ENCODE measurements around the gene ZNF526.

Gene ZNF526

DNA sequence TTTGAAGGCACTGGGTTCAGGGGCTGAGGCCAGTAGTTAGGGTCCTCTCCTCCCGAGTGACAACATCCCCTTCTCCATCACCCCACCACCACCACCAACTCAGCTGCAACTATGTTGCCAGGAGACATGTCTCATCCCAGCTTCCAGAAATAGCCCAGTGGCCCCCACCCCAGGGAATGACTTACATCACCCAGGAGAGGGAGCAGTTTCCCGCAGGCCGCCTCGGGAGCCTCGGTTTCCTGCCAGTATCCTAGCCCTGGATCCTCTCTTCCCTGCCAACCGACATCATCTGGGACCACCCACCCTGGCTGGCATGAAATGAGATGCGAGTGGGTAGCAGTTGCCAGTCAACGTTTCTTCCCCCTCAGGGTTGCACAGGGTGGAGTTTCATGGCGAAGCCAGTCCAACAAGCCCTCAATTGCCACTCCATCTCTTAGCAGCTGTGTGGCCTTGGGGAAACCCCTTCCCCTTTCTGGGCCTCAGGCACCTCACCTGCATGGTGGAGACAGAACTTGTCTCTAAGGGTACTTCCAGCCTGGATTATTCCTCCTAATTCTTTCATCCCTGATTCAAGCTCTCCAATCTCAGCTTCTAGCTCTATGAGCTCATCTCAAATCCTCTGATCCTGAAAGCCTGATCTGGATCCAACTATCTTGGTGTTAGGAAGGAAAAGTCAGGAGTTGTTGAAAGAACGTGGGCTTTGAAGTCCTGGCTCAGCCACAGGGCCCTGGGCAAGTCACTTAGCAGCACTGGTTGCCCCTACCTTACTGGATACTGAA, 26.2 kb downstream of the ZNF526 start:
- DNase-seq (ENCODE audit: low read depth in 1 of 2, low spot score in 1 of 2): no peak

GRCh38 chr19:42246922-42247639, 27.0 kb downstream of the ZNF526 start:
- no peak for DNase-seq (ENCODE audit: low read depth in 1 of 2, low spot score in 1 of 2)

DNA sequence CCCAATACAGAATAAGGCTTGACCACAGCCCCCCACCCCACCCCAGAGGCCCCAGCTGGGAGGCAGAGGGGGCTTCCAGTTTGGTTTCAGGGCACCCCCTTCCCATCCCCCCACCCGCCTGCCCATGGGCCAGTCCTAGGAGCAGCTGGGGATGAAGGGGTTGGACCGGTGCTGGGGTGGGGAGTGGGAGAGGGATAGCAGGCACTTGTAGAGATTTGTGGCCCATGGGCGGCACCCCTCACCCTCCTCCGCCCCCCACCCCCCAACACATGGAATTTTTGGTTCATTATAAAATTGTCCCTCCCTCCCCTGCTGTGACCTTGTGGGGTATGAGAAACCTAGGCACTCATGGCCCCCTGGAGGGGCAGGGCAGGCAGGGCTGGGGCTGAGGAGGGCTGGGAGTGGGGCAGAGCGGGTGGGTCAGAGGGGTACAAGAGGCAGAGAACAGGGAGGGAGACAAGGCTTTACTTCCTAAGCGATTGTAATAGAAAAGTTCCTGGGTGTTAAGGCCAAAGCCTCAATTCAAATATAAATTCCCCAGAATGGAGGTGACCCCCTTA, 27.6 kb downstream of the ZNF526 start:
- no peak for DNase-seq (ENCODE audit: low read depth in 1 of 2, low spot score in 1 of 2)

DNA sequence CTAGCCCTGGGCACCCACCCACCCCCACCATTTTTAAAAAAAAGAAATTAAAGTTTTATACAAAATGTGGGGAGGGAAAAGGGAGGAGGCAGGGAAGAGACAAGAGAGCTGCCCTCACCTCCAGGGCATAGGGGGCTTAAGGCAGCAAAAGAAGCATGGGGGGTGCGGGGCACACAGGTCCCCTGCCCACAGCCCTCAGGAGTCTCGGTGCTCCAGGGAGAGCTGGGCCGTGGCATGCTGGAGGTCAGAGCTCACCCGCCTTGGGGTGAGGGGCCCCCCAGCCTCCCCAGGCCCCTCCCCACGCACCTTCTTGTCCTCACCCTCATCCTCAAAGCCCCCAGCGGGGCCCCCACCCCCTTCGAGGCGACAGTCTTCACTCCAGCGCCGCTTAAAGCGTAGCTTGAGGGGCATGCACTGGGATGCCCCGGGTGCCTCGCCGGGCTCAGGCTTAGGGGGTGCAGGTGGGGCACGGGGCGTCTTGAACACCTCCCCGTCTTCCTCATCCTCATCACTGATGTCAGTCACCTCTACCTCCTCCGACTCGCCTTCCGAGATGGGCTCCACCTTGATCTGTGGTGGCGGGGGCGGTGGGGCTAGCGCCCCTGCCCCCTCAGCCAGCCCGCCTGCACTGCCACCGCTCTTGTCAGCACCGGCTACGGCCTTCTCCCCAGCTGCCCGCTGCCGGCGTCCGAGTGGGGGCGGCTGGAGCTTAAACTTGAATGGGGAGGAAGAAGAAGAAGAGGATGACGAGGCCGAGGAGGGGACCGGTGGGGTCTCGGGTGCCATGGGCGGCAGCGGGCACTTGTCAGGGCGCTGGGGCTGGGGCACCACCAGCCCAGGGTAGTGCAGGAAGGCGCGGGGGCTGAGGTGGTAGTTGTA, 28.4 kb downstream of the ZNF526 start:
- no peak for DNase-seq (ENCODE audit: low read depth in 1 of 2, low spot score in 1 of 2)

GRCh38 chr19:42249149-42249750, 29.1 kb downstream of the ZNF526 start:
- DNase-seq (ENCODE audit: low read depth in 1 of 2, low spot score in 1 of 2): no peak

- no peak for DNase-seq (ENCODE audit: low read depth in 1 of 2, low spot score in 1 of 2)
These were observed 29.7 kb downstream of the ZNF526 start for GRCh38 chr19:42249769-42250168.

DNA sequence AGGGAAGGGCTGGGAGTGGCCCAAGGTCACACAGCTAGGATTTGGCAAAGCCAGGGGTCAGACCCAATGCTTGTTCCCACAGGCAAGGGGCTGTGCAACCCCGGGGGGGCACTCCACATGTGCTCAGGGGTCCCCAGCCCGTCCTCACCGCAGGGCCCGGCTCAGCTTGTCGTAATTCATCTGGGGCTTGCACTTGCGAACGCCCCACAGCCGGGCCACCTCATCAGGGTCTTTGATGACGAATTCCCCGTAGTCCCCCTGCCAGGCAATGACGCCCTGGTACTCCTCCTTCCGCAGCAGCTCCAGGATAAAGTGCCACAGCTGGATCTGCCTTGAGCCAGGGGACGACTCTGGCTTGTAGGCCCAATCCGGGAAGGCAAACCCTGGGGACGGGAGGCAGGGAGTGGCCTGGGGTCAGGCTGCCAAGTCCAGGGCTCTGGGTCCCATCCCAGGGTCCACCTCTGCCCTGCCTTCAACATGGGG, 30.1 kb downstream of the ZNF526 start:
- DNase-seq (ENCODE audit: low read depth in 1 of 2, low spot score in 1 of 2): no peak

- no peak for DNase-seq (ENCODE audit: low read depth in 1 of 2, low spot score in 1 of 2)
These were observed 30.8 kb downstream of the ZNF526 start for GRCh38 chr19:42250666-42251531.

- no peak for DNase-seq (ENCODE audit: low read depth in 1 of 2, low spot score in 1 of 2)
These were observed 31.7 kb downstream of the ZNF526 start for GRCh38 chr19:42251572-42252358.

- DNase-seq (ENCODE audit: low read depth in 1 of 2, low spot score in 1 of 2): no peak
These were observed 32.5 kb downstream of the ZNF526 start for GRCh38 chr19:42252365-42253244.

GRCh38 chr19:42253245-42254088, 33.4 kb downstream of the ZNF526 start:
- peak; percentile 39 to 50 for DNase-seq (ENCODE audit: low read depth in 1 of 2, low spot score in 1 of 2)

DNA sequence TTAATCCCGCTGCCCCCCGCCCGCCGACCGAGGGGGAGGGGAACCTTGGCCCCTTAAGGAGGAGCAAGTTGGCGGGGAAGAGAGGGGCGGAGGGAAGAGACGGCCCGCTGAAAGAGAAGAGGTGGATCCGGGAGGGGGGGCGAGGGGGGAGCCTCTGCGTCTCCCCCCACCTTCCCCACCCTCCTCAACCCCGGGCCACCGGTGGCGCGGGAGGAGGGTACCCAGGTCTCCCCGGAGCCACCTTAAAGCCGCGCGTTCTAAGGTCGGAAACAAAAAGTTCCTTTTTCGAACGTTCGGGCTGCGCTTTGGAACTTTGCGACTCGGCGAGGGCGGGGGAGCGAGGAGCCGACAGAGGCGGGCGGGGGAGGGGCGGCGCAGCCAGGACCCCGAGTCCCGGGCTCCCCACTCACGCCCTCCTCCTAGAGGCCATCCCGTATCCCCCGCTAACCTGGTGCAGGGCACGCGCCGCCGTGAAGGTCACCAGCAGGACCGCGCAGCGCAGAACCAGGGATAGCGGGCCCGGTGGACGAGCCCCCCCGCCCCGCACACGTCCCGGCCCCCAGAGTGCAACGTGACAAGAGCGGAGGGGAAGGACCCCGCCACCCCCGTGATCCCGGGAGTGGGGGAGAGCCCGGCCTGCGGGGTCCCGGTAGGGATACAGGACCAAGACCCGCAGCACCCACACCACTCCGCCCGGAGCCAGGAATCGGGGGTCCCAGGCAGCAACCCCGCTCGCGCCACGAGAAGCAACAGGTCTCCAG, 34.2 kb downstream of the ZNF526 start:
- DNase-seq (ENCODE audit: low read depth in 1 of 2, low spot score in 1 of 2): peak; percentile 62 to 72

- DNase-seq (ENCODE audit: low read depth in 1 of 2, low spot score in 1 of 2): peak; percentile 91 to 94
These were observed 35.0 kb downstream of the ZNF526 start, which contains the start of gene ERF for GRCh38 chr19:42254850-42255765. ERF (minus strand) TSS chr19:42255128; CDS start chr19:42254999, 129 bp downstream.

GRCh38 chr19:42255766-42256745, 35.9 kb downstream of the ZNF526 start:
- DNase-seq (ENCODE audit: low read depth in 1 of 2, low spot score in 1 of 2): no peak
